ENCODE results near the gene URI1.

URI1 gene

DNA sequence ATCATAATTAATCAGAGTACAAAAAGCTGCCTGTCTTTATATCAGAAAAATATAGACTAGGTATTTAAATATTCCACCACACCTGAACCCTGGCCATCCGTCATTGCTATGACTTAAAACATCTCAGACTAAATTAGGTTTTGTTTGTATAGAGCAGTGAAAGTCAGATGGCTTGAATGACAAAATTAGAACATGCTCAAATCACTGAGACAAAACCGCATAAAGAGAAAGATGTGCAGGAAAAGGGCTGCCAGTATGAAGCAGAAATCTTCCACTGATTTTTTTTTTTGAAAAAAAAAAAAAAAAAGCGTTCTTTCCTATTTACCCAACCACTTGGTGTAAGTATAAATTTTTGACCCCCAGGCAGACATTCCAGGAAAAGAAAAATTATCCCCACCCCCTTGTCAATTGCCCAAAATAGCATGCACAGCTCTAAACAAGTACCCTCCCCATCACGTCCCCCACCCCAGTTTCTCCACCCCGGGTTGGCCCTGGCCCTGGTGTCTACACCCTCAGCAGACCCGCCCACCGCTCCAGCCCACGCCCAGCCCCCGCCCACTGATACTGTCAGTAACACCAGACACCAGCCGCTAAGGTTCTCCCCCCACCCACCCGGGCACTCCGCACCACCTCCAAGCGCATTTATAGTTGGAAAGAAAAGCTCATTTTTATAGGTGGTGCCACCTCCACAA lies 118.6 kb downstream of the URI1 start:
- no peak for DNase-seq

DNA sequence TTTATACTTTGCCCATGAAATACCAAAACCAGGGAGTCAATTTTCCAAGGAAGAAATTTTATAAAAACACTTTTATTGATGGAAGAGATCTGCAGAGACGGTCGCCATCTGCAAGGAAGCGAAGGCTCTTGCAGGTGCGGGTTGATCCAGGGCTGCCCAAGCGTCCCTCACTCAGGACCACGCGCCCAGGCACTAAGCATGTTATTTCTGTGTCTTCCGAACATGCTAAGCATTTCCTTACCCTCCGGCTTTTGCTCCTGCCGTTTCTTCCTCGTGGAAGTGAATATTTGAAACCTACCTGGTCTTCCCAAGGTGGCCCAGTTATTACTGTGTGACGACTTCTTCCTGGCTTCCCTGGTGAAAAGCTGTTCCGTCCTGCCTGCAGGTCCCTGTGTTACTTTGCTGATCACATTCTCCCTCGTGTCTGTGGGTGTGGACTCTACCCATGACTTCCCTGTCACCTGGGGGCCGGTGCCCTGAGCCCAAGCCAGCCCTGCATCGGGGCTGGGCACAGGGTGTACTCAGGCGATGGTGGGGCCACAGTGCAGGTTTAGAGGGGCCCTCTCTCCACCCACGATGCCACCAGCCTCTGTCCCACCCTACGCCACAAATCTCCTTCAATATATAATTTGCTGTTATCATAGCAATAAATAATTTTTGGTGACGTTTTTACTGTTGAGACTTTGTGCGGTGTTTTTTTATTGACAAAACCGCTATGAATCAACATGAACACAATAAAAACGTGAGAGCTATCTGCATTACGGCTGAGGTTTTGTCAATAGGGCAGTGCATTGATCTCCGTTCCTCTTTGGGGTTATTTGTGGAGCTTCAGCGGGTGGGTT lies 119.4 kb downstream of the URI1 start:
- DNase-seq: no peak

DNA sequence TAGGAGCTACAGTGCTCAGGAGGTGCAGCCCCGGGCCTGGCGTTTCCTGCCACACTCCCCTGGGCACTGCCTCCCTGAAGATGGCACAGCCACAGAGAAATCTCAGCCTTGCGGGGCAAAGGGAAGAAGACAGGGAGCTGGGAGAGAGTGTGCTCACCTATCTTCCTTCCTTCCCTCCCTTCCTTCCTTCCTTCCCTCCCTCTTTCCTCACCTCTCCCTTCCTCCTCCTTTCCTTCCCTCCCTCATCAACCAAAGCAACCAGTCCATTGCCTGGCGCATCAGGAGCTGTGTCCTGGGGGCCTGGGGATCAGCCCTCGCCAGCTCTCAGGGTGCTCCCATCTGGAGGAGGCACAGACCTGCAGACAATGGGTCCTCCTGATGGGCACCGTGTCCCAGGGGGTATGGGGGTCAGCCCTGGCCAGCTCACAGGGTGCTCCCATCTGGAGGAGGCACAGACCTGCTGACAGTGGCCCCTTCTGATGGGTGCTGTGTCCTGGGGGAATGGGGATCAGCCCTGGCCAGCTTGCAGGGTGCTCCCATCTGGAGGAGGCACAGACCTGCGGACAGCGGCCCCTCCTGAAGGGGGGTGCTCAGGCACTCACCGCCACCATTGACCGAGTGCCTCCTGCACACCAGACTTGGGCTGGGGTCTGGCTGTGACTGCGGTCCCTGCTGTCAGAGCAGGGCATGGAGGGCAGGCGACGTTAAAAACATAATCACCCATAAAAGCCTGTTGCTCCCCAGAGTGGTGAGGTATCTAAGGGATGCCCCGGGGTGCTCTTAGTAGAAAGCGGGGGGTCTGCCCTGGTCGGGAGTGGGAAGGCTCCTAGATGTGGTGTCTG lies 120.2 kb downstream of the URI1 start:
- no peak for DNase-seq

GRCh38 chr19:30062907-30063649 lies 121.0 kb downstream of the URI1 start:
- DNase-seq: no peak

- no peak for DNase-seq
Observed at GRCh38 chr19:30063650-30064347, 121.8 kb downstream of the URI1 start.

DNA sequence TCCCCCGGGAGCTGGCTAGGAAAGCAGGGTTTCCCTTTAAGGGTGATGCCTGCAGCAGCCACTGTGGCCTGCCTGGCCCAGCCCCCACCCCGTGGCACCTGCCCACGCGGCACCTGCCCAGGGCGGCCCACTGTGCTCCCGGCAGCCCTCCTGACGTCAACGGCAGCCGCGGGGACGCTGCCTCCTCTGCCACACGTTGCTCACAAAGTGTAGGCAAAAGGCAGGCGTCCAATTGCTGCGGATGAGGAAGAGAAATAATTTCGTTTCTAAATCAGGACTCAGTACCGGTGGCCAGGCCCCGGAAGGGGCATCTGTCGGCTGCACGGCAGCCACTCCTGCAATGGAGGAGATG lies 122.3 kb downstream of the URI1 start:
- DNase-seq: no peak

GRCh38 chr19:30064771-30065494 lies 122.9 kb downstream of the URI1 start:
- DNase-seq: no peak

- DNase-seq: no peak
Observed at GRCh38 chr19:30065680-30066606, 123.9 kb downstream of the URI1 start.
